HepG2 (cell line): ENCODE data around the gene SLC4A5. TPM values are rescaled to one million over a fixed set of nuclear protein-coding genes. Genes with fewer than 3 reads are reported as not detected.
A peak's percentile ranks its signal among the peaks of the same experiment; 100 is the strongest.

Source experiments
- ATAC-seq: fragments of 200-7000 bp; cut with Tn5 transposase; 3 replicates; pipeline ENCODE4 v1.9.1; 2020; ENCODE audit warnings: mild to moderate bottlenecking, moderate library complexity
- BruUV-seq: library from RNA; stranded (reverse); fragments of 400-500 nt; replicated peaks from 2 replicates; lab custom pipeline; 2021; lab: Mats Ljungman, UMichigan
- CTCF ChIA-PET: fragments of 300-600 bp; formaldehyde crosslinking; extraction: SDS; loops from one replicate; lab custom pipeline; 2021; ENCODE audit warnings: low total read pairs, inconsistent platforms, low intra/inter-chr PET ratio; lab: Yijun Ruan, JAX
- POLR2A ChIA-PET: fragments of 350-600 bp; sonication (Branson Sonifier 250); formaldehyde crosslinking; loops from one replicate; lab custom pipeline; 2020; ENCODE audit warnings: antibody characterized with exemption, inconsistent platforms; lab: Yijun Ruan, JAX
- DNase-seq: peaks from one replicate; pipeline ENCODE4 v3.0.0-alpha.2; 2015; ENCODE audit warnings: low spot score
- FAIRE-seq: peaks from 3 replicates; lab custom pipeline; 2011; peaks lifted over from hg19 to GRCh38; lab: Jason Lieb, UNC
- H2AFZ ChIP-seq: one replicate; pipeline ENCODE4 v1.6.1; 2011; ENCODE audit warnings: low read length, inconsistent platforms
- H3K27ac ChIP-seq: fragments of 300-600 bp; 3 replicates; pipeline ENCODE4 v1.8.0; 2011; ENCODE audit warnings: mixed run types, mild to moderate bottlenecking, mixed read lengths, low read length, inconsistent platforms; ENCODE audit not compliant: insufficient read depth; ENCODE audit errors: extremely low read length
- H3K27me3 ChIP-seq, 2 experiments: fragments of 200-600 bp in 1 of 2; 2 replicates in 1 of 2; 3 replicates in 1 of 2; pipeline versions ENCODE4 v1.6.0 to v1.8.0; 2011; ENCODE audit warnings: low read length in 2 of 2, mild to moderate bottlenecking in 2 of 2, moderate library complexity in 2 of 2, inconsistent platforms in 1 of 2; ENCODE audit not compliant: insufficient read depth in 2 of 2, control insufficient read depth in 1 of 2
- H3K36me3 ChIP-seq, 2 experiments: fragments of 200-600 bp in 1 of 2; replicated peaks in 1 of 2; 2 replicates in 1 of 2; 3 replicates in 1 of 2; pipeline versions ENCODE4 v1.5.1 to v1.8.0; 2011; ENCODE audit warnings: low read length in 2 of 2, inconsistent platforms in 1 of 2; ENCODE audit not compliant: insufficient read depth in 2 of 2, control insufficient read depth in 1 of 2
- H3K4me1 ChIP-seq: 2 replicates; pipeline ENCODE4 v1.5.1; 2012; ENCODE audit warnings: low read length, inconsistent platforms; ENCODE audit not compliant: insufficient read depth
- H3K4me2 ChIP-seq: 2 replicates; pipeline ENCODE4 v1.6.0; 2011; ENCODE audit warnings: low read depth, low read length, inconsistent platforms
- H3K4me3 ChIP-seq, 3 experiments: fragments of 200-600 bp in 1 of 3; sonication (generic), shearing (Covaris generic) in 1 of 3; replicated peaks in 1 of 3; 2 replicates each; pipeline ENCODE4 v1.5.1; 2011 to 2016; ENCODE audit warnings: low read length in 3 of 3, inconsistent platforms in 2 of 3, low read depth in 2 of 3, mild to moderate bottlenecking in 2 of 3, control low read depth in 1 of 3, mixed read lengths in 1 of 3; ENCODE audit not compliant: insufficient read depth in 1 of 3
- H3K79me2 ChIP-seq: one replicate; pipeline ENCODE4 v1.6.1; 2011; ENCODE audit warnings: low read length, inconsistent platforms; ENCODE audit not compliant: insufficient read depth
- H3K9ac ChIP-seq: 2 replicates; pipeline ENCODE4 v1.6.0; 2011; ENCODE audit warnings: mild to moderate bottlenecking, low read depth, low read length, inconsistent platforms; ENCODE audit not compliant: insufficient read depth
- H3K9me3 ChIP-seq: 2 replicates; pipeline ENCODE4 v1.5.1; 2012; ENCODE audit warnings: mild to moderate bottlenecking, low read length
- H4K20me1 ChIP-seq: 2 replicates; pipeline ENCODE4 v1.6.0; 2011; ENCODE audit warnings: inconsistent platforms, mild to moderate bottlenecking, low read length, moderate library complexity; ENCODE audit not compliant: insufficient read depth
- AGO2 ChIP-seq: fragments of 200-400 bp; formaldehyde crosslinking; optimal IDR thresholded peaks from 2 replicates; pipeline ENCODE3; 2017; ENCODE audit warnings: mild to moderate bottlenecking, low read depth, low read length, moderate library complexity
- GABPA ChIP-seq, 2 experiments: IDR thresholded peaks; 2 replicates each; pipeline ENCODE4 v1.6.1; 2011 to 2016; ENCODE audit warnings: low read depth in 2 of 2, low read length in 1 of 2, missing biosample characterization in 1 of 2, missing genetic modification characterization in 1 of 2
- SMAD1 ChIP-seq: sonication (generic); formaldehyde crosslinking; IDR thresholded peaks from 2 replicates; pipeline ENCODE4 v1.4.0; 2020; ENCODE audit warnings: missing genetic modification reagents, low read depth, mild to moderate bottlenecking, borderline replicate concordance
- ZNF280D ChIP-seq: sonication (generic); formaldehyde crosslinking; IDR thresholded peaks from 2 replicates; pipeline ENCODE4 v1.5.1; 2020; ENCODE audit warnings: mild to moderate bottlenecking, missing genetic modification reagents
- WGBS: methylation state at CpG from one replicate; pipeline ENCODE4 v1.1.6; 2017; ENCODE audit warnings: low lambda C conversion rate; 5-methylcytosine and 5-hydroxymethylcytosine counted together
- in situ Hi-C: cut with HindIII; loops from 2 replicates; pipeline ENCODE4 v1.10.0; 2017; ENCODE audit warnings: low pct_unique_long_range_greater_than_20kb; ENCODE audit not compliant: extremely low pct_ligation_motif_present
- intact Hi-C: fragments of 100-400 bp; cut with micrococcal nuclease; formaldehyde crosslinking; loops from one replicate; pipeline ENCODE4 v1.10.0; 2022; ENCODE audit not compliant: unreplicated experiment
- polyA plus RNA-seq, 8 experiments: library from polyadenylated mRNA; depleted of rRNA in 3 of 8; stranded (reverse) in 7 of 8; unstranded in 1 of 8; fragments of >200 nt; fragmentation: Illumina TruSeq in 4 of 8; extraction: Trizol in 4 of 8; gene quantifications; 2 replicates each; pipeline versions ENCODE4 v1.2.1 to v1.2.3, GENCODE V29; 2011 to 2016; ENCODE audit warnings: low read depth in 4 of 8, missing spikeins in 1 of 8, mixed read lengths in 1 of 8; ENCODE audit not compliant: insufficient read depth in 1 of 8
- total RNA-seq, 5 experiments: library from RNA; depleted of rRNA; stranded (reverse); fragments of >200 nt; fragmentation: Illumina TruSeq; extraction: Trizol; gene quantifications; 2 replicates each; pipeline ENCODE4 v1.2.3, GENCODE V29; 2016; ENCODE audit warnings: low read depth in 1 of 5

Gene SLC4A5
- total and polyA plus RNA-seq, 2 of the 13 experiments (the other 11 are each of a cell fraction or from before 2014, with no cell fraction given): 0.50 TPM; not detected in 1

- TF ChIP-seq ZNF280D (no peak), GABPA (IDR thresholded peaks at IDR 0.05; ENCODE audit: low read depth, low read length) (no peak), GABPA (CRISPR knock-in tag; IDR thresholded peaks at IDR 0.05; ENCODE audit: low read depth) (no peak)
Measured at GRCh38 chr2:74375838-74376237, 32.6 kb upstream of the SLC4A5 start (continued).

- peaks cover 12% of the 10 kb centered on the region for H3K79me2 ChIP-seq
- intact Hi-C loops: no loop called here
- peaks cover 1% of the 10 kb centered on the region; the same call in 1 of the 2 replicates for H4K20me1 ChIP-seq
- ATAC-seq: no peak
- CTCF ChIA-PET: no interaction called here
- 96% methylated on average over 19 of the region's 19 CpGs for WGBS
- peaks cover under 1% of the 10 kb centered on the region for H3K4me1 ChIP-seq
- no peak for DNase-seq
- no TSS peak for BruUV-seq
- POLR2A ChIA-PET: no interaction called here
- no peak overlapping the region for H3K4me3 ChIP-seq
- in situ Hi-C loops: no loop called here
- H3K27ac ChIP-seq: no peak overlapping the region
- no peaks in the 10 kb centered on the region for H3K9me3 ChIP-seq
- H3K27me3 ChIP-seq: no peaks in the 10 kb centered on the region
- no peak overlapping the region for H2AFZ ChIP-seq
- TF ChIP-seq SMAD1 (CRISPR knock-in tag) (no peak), AGO2 (peak; percentile 39)
- H3K4me2 ChIP-seq: no peak overlapping the region
- peaks cover 38 to 55% of the 10 kb centered on the region in 2 experiments for H3K36me3 ChIP-seq
- FAIRE-seq: no peak
- H3K9ac ChIP-seq: no peak overlapping the region
Measured at GRCh38 chr2:74374509-74375205, 31.4 kb upstream of the SLC4A5 start.
